ENCODE measurements around the gene USP6.
"Not testable (repeated sequence)": the region's sequence is repeated elsewhere in the genome, so short reads cannot be mapped to it uniquely, and the experiment has no call there.

USP6 gene

GRCh38 chr17:5220074-5220473, 104.2 kb downstream of the USP6 start:
- ChIA-PET POLR2A (interaction anchor here (0.6 kb wide), 1 partner anchor 39 kb away, joined by 3 read pairs; no protein-coding TSS in a partner anchor), CTCF (interaction anchor here (1.0 to 1.6 kb wide), 2 partner anchors 10 to 87 kb away, joined by 3 read pairs; no protein-coding TSS in a partner anchor)
- H3K9me3 ChIP-seq (ENCODE audit: control extremely low read depth in 1 of 5, control insufficient read depth in 4 of 5, insufficient read depth in 2 of 5, low read depth in 1 of 5, low read length in 4 of 5), result no peaks in the 10 kb centered on the region
- H3K27me3 ChIP-seq (replicated peaks in 2 of 5; ENCODE audit: control insufficient read depth in 4 of 5, insufficient read depth in 5 of 5, low read length in 4 of 5), result no peaks in the 10 kb centered on the region
- H3K4me3 ChIP-seq (ENCODE audit: control insufficient read depth in 1 of 7, extremely low read depth in 1 of 7, insufficient read depth in 4 of 7, low read depth in 2 of 7, low read length in 6 of 7), result no peak overlapping the region
- H3K27ac ChIP-seq (ENCODE audit: insufficient read depth in 1 of 2, low read depth in 1 of 2, low read length in 2 of 2, poor library complexity in 1 of 2, severe bottlenecking in 2 of 2), result no peak overlapping the region
- peaks cover 0 to 6% (median 2%) of the 10 kb centered on the region in 4 experiments for H3K36me3 ChIP-seq (ENCODE audit: control insufficient read depth in 4 of 4, insufficient read depth in 4 of 4, low read length in 3 of 4)
- 80% methylated on average over 1 of the region's 5 CpGs for WGBS (ENCODE audit: insufficient coverage)
- H3K4me1 ChIP-seq (ENCODE audit: control extremely low read depth in 1 of 4, control insufficient read depth in 4 of 4, insufficient read depth in 4 of 4, low read length in 3 of 4), result peaks cover 0 to 6% (median 0%) of the 10 kb centered on the region in 4 experiments
- DNase-seq, result no peak

- H3K36me3 ChIP-seq (ENCODE audit: control insufficient read depth in 4 of 4, insufficient read depth in 4 of 4, low read length in 3 of 4); H3K4me1 ChIP-seq (ENCODE audit: control extremely low read depth in 1 of 4, control insufficient read depth in 4 of 4, insufficient read depth in 4 of 4, low read length in 3 of 4); H3K27me3 ChIP-seq (replicated peaks in 2 of 5; ENCODE audit: control insufficient read depth in 4 of 5, insufficient read depth in 5 of 5, low read length in 4 of 5); H3K27ac ChIP-seq (ENCODE audit: insufficient read depth in 1 of 2, low read depth in 1 of 2, low read length in 2 of 2, poor library complexity in 1 of 2, severe bottlenecking in 2 of 2); H3K9me3 ChIP-seq (ENCODE audit: control extremely low read depth in 1 of 5, control insufficient read depth in 4 of 5, insufficient read depth in 2 of 5, low read depth in 1 of 5, low read length in 4 of 5); H3K4me3 ChIP-seq (ENCODE audit: control insufficient read depth in 1 of 7, extremely low read depth in 1 of 7, insufficient read depth in 4 of 7, low read depth in 2 of 7, low read length in 6 of 7); DNase-seq; POLR2A ChIA-PET: not testable (repeated sequence)
- 84% methylated on average over 6 of the region's 12 CpGs for whole genome bisulfite sequencing (ENCODE audit: insufficient coverage)
- CTCF ChIA-PET, result interaction anchor here (1.4 kb wide), 1 partner anchor 23 kb away, joined by 3 read pairs; no protein-coding TSS in a partner anchor
Measured at GRCh38 chr17:5221912-5222311, 106.1 kb downstream of the USP6 start.
